HepG2 (cell line): Measurements from ENCODE around the gene PTPRF. TPM values are rescaled to one million over a fixed set of nuclear protein-coding genes. Genes with fewer than 3 reads are reported as not detected.
A peak's percentile ranks its signal among the peaks of the same experiment; 100 is the strongest.

Experiments used
- ATF7 ChIP-seq, 2 experiments: fragments of 450-650 bp in 1 of 2; sonication (generic) in 1 of 2; formaldehyde crosslinking in 1 of 2; IDR thresholded peaks; 2 replicates each; pipeline versions ENCODE4 v1.4.0 to v1.6.1; 2016 to 2020; ENCODE audit warnings: antibody characterized with exemption in 1 of 2, mild to moderate bottlenecking in 1 of 2, missing genetic modification reagents in 1 of 2
- FOXK2 ChIP-seq: fragments of 450-650 bp; IDR thresholded peaks from 2 replicates; pipeline ENCODE4 v1.6.1; 2016
- GPN1 ChIP-seq: sonication (generic); formaldehyde crosslinking; IDR thresholded peaks from 2 replicates; pipeline ENCODE4 v1.5.1; 2020; ENCODE audit warnings: missing genetic modification reagents, borderline replicate concordance
- GZF1 ChIP-seq: sonication (generic); formaldehyde crosslinking; IDR thresholded peaks from 2 replicates; pipeline ENCODE4 v1.5.1; 2020; ENCODE audit warnings: mild to moderate bottlenecking, missing genetic modification reagents
- HMGA1 ChIP-seq: sonication (generic); formaldehyde crosslinking; conservative IDR thresholded peaks from 2 replicates; pipeline ENCODE4 v1.4.0; 2020; ENCODE audit warnings: missing genetic modification reagents
- PHF20 ChIP-seq: sonication (generic); formaldehyde crosslinking; IDR thresholded peaks from 2 replicates; pipeline ENCODE4 v1.5.0; 2020; ENCODE audit warnings: mild to moderate bottlenecking, missing genetic modification reagents
- PITX1 ChIP-seq: sonication (generic); formaldehyde crosslinking; IDR thresholded peaks from 2 replicates; pipeline ENCODE4 v1.5.1; 2020; ENCODE audit warnings: mild to moderate bottlenecking, missing genetic modification reagents
- RAD51 ChIP-seq: fragments of 450-650 bp; IDR thresholded peaks from 2 replicates; pipeline ENCODE4 v1.6.1; 2016; ENCODE audit warnings: borderline replicate concordance
- SMC3 ChIP-seq: IDR thresholded peaks from 2 replicates; pipeline ENCODE4 v1.6.1; 2011; ENCODE audit warnings: low read length, improper control_type of control experiment
- SRSF1 ChIP-seq: fragments of 200-400 bp; formaldehyde crosslinking; optimal IDR thresholded peaks from 2 replicates; pipeline ENCODE3; 2017; ENCODE audit warnings: mild to moderate bottlenecking, low read depth, low read length, moderate library complexity
- ZBTB21 ChIP-seq: sonication (generic); formaldehyde crosslinking; IDR thresholded peaks from 2 replicates; pipeline ENCODE4 v1.4.0; 2020; ENCODE audit warnings: missing genetic modification reagents
- ZEB1 ChIP-seq: IDR thresholded peaks from 2 replicates; pipeline ENCODE4 v1.6.1; 2012; ENCODE audit warnings: mild to moderate bottlenecking, low read depth, inconsistent platforms; ENCODE audit not compliant: insufficient replicate concordance
- ZFP90 ChIP-seq: sonication (generic); formaldehyde crosslinking; IDR thresholded peaks from 2 replicates; pipeline ENCODE4 v1.8.0; 2022; ENCODE audit warnings: missing genetic modification reagents, mild to moderate bottlenecking, inconsistent platforms, borderline replicate concordance
- ZNF446 ChIP-seq: sonication (generic); formaldehyde crosslinking; IDR thresholded peaks from 2 replicates; pipeline ENCODE4 v1.5.0; 2020; ENCODE audit warnings: mild to moderate bottlenecking, missing genetic modification reagents
- ZNF501 ChIP-seq: sonication (generic); formaldehyde crosslinking; IDR thresholded peaks from 2 replicates; pipeline ENCODE4 v1.5.1; 2020; ENCODE audit warnings: mild to moderate bottlenecking, moderate library complexity, missing genetic modification reagents
- ZNF563 ChIP-seq: sonication (generic); formaldehyde crosslinking; IDR thresholded peaks from 2 replicates; pipeline ENCODE4 v1.8.0; 2022; ENCODE audit warnings: mild to moderate bottlenecking, moderate library complexity, missing genetic modification reagents
- ZNF790 ChIP-seq: sonication (generic); formaldehyde crosslinking; IDR thresholded peaks from 2 replicates; pipeline ENCODE4 v1.8.0; 2022; ENCODE audit warnings: missing genetic modification reagents, mild to moderate bottlenecking, borderline replicate concordance
- ZSCAN25 ChIP-seq: sonication (generic); formaldehyde crosslinking; IDR thresholded peaks from 2 replicates; pipeline ENCODE4 v1.8.0; 2022; ENCODE audit warnings: mild to moderate bottlenecking, missing genetic modification reagents
- polyA plus RNA-seq, 8 experiments: library from polyadenylated mRNA; depleted of rRNA in 3 of 8; stranded (reverse) in 7 of 8; unstranded in 1 of 8; fragments of >200 nt; fragmentation: Illumina TruSeq in 4 of 8; extraction: Trizol in 4 of 8; gene quantifications; 2 replicates each; pipeline versions ENCODE4 v1.2.1 to v1.2.3, GENCODE V29; 2011 to 2016; ENCODE audit warnings: low read depth in 4 of 8, missing spikeins in 1 of 8, mixed read lengths in 1 of 8; ENCODE audit not compliant: insufficient read depth in 1 of 8
- total RNA-seq, 5 experiments: library from RNA; depleted of rRNA; stranded (reverse); fragments of >200 nt; fragmentation: Illumina TruSeq; extraction: Trizol; gene quantifications; 2 replicates each; pipeline ENCODE4 v1.2.3, GENCODE V29; 2016; ENCODE audit warnings: low read depth in 1 of 5
- TF ChIP-seq, protein P1 (sequence below): sonication (generic); formaldehyde crosslinking; IDR thresholded peaks from 2 replicates; pipeline ENCODE4 v1.4.0; 2020; ENCODE audit warnings: mild to moderate bottlenecking, low read depth, missing genetic modification reagents
- TF ChIP-seq, protein P2 (sequence below): sonication (generic); formaldehyde crosslinking; IDR thresholded peaks from 2 replicates; pipeline ENCODE4 v1.4.0; 2020; ENCODE audit warnings: mild to moderate bottlenecking, low read depth, missing genetic modification reagents
- TF ChIP-seq, protein P3 (sequence below): sonication (generic); formaldehyde crosslinking; IDR thresholded peaks from 2 replicates; pipeline ENCODE4 v1.5.0; 2020; ENCODE audit warnings: missing genetic modification reagents
- TF ChIP-seq, protein P4 (sequence below): sonication (generic); formaldehyde crosslinking; IDR thresholded peaks from 2 replicates; pipeline ENCODE4 v1.5.1; 2020; ENCODE audit warnings: mild to moderate bottlenecking, moderate library complexity, missing genetic modification reagents
- TF ChIP-seq, protein P5 (sequence below): sonication (generic); formaldehyde crosslinking; IDR thresholded peaks from 2 replicates; pipeline ENCODE4 v1.5.0; 2020; ENCODE audit warnings: mild to moderate bottlenecking, missing genetic modification reagents

PTPRF gene
- total and polyA plus RNA-seq, 2 of the 13 experiments (the other 11 are each of a cell fraction or from before 2014, with no cell fraction given): 55.9 to 167 TPM

DNA sequence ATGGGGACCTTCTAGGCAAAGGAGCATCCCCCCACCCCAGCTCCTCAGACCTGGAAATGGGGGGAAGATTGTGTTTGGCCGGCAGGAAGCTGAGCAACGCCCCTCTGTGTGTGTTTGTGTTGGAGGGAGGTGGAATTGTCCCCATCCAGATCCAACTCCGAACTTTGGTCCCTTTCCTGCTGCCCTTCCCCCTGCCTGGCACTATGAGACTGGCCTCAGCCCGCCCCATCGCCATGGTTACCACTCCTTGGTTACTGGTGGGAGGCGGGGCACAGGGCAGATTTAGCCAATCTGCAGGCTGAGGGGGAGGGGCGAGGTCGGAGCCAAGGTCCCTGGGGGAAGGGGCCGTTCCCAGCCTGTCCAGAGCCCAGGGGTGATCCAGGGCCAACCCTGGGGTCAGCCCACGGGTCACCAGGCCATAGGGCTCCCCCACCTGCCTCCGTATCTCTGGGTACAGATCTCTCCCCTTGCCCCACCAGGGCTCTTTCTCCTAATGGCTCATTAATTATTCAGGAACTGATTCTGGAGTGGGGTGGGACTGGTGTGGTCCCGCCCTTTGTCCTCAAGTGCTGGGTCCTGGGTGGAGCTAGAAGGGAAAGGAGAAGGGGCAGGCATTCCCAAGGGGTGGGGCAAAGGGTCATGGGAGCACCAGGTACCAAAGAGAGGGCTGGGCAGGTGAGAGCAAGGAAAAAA, 15.2 kb downstream of the PTPRF start (continued):
- TF ChIP-seq, protein P1, sequence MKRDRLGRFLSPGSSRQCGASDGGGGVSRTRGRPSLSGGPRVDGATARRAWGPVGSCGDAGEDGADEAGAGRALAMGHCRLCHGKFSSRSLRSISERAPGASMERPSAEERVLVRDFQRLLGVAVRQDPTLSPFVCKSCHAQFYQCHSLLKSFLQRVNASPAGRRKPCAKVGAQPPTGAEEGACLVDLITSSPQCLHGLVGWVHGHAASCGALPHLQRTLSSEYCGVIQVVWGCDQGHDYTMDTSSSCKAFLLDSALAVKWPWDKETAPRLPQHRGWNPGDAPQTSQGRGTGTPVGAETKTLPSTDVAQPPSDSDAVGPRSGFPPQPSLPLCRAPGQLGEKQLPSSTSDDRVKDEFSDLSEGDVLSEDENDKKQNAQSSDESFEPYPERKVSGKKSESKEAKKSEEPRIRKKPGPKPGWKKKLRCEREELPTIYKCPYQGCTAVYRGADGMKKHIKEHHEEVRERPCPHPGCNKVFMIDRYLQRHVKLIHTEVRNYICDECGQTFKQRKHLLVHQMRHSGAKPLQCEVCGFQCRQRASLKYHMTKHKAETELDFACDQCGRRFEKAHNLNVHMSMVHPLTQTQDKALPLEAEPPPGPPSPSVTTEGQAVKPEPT: no peak
- TF ChIP-seq, protein P2, sequence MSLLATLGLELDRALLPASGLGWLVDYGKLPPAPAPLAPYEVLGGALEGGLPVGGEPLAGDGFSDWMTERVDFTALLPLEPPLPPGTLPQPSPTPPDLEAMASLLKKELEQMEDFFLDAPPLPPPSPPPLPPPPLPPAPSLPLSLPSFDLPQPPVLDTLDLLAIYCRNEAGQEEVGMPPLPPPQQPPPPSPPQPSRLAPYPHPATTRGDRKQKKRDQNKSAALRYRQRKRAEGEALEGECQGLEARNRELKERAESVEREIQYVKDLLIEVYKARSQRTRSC (CRISPR knock-in tag): no peak
- TF ChIP-seq GZF1 (CRISPR knock-in tag): no peak
- TF ChIP-seq ZNF790 (CRISPR knock-in tag): no peak
- no peak for TF ChIP-seq FOXK2
- no peak for TF ChIP-seq GPN1 (CRISPR knock-in tag)
- no peak; the same call in 1 of the 2 replicates for TF ChIP-seq ZFP90 (CRISPR knock-in tag)
- TF ChIP-seq HMGA1 (CRISPR knock-in tag): no peak
- TF ChIP-seq SMC3: no peak
- TF ChIP-seq, protein P3, sequence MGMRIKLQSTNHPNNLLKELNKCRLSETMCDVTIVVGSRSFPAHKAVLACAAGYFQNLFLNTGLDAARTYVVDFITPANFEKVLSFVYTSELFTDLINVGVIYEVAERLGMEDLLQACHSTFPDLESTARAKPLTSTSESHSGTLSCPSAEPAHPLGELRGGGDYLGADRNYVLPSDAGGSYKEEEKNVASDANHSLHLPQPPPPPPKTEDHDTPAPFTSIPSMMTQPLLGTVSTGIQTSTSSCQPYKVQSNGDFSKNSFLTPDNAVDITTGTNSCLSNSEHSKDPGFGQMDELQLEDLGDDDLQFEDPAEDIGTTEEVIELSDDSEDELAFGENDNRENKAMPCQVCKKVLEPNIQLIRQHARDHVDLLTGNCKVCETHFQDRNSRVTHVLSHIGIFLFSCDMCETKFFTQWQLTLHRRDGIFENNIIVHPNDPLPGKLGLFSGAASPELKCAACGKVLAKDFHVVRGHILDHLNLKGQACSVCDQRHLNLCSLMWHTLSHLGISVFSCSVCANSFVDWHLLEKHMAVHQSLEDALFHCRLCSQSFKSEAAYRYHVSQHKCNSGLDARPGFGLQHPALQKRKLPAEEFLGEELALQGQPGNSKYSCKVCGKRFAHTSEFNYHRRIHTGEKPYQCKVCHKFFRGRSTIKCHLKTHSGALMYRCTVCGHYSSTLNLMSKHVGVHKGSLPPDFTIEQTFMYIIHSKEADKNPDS (CRISPR knock-in tag): no peak
- TF ChIP-seq, protein P4, sequence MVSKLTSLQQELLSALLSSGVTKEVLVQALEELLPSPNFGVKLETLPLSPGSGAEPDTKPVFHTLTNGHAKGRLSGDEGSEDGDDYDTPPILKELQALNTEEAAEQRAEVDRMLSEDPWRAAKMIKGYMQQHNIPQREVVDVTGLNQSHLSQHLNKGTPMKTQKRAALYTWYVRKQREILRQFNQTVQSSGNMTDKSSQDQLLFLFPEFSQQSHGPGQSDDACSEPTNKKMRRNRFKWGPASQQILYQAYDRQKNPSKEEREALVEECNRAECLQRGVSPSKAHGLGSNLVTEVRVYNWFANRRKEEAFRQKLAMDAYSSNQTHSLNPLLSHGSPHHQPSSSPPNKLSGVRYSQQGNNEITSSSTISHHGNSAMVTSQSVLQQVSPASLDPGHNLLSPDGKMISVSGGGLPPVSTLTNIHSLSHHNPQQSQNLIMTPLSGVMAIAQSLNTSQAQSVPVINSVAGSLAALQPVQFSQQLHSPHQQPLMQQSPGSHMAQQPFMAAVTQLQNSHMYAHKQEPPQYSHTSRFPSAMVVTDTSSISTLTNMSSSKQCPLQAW: peak; percentile 88
- peak; percentile 86 for TF ChIP-seq ZEB1
- no peak for TF ChIP-seq ZNF501 (CRISPR knock-in tag)
- no peak for TF ChIP-seq ZSCAN25 (CRISPR knock-in tag)
- TF ChIP-seq SRSF1: no peak
- TF ChIP-seq ATF7 (IDR thresholded peaks at IDR 0.05): no peak
- TF ChIP-seq ATF7 (CRISPR knock-in tag; IDR thresholded peaks at IDR 0.05): peak; percentile 34; the same call in 1 of the 2 replicates
- TF ChIP-seq RAD51: no peak
- TF ChIP-seq, protein P5, sequence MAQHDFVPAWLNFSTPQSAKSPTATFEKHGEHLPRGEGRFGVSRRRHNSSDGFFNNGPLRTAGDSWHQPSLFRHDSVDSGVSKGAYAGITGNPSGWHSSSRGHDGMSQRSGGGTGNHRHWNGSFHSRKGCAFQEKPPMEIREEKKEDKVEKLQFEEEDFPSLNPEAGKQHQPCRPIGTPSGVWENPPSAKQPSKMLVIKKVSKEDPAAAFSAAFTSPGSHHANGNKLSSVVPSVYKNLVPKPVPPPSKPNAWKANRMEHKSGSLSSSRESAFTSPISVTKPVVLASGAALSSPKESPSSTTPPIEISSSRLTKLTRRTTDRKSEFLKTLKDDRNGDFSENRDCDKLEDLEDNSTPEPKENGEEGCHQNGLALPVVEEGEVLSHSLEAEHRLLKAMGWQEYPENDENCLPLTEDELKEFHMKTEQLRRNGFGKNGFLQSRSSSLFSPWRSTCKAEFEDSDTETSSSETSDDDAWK (CRISPR knock-in tag): no peak
- TF ChIP-seq ZBTB21: no peak
- TF ChIP-seq ZNF446 (CRISPR knock-in tag): no peak
- no peak for TF ChIP-seq PHF20 (CRISPR knock-in tag)
- TF ChIP-seq ZNF563 (CRISPR knock-in tag): no peak; the same call in 1 of the 2 replicates
- peak; percentile 71 for TF ChIP-seq PITX1 (CRISPR knock-in tag)
